GM12878 (cell line): Measurements from ENCODE around the gene HOXB6. TPM values are rescaled to one million over a fixed set of nuclear protein-coding genes. Genes with fewer than 3 reads are reported as not detected.

Experiments used
- ATAC-seq: fragments of 200-7000 bp; cut with Tn5 transposase; 3 replicates; pipeline ENCODE4 v1.9.1; 2020; ENCODE audit warnings: mild to moderate bottlenecking, moderate library complexity
- BruUV-seq: library from RNA; stranded (reverse); fragments of 400-500 nt; replicated peaks from 2 replicates; lab custom pipeline; 2021; lab: Mats Ljungman, UMichigan
- CTCF ChIA-PET: fragments of 300-600 bp; sonication (Branson Sonifier 250); formaldehyde crosslinking; extraction: SDS; loops from one replicate; lab custom pipeline; 2021; ENCODE audit warnings: inconsistent platforms; lab: Yijun Ruan, JAX
- POLR2A ChIA-PET: fragments of 350-600 bp; formaldehyde crosslinking; extraction: SDS; loops from one replicate; lab custom pipeline; 2021; ENCODE audit warnings: inconsistent platforms; lab: Charles Lee
- RAD21 ChIA-PET: fragments of 300-600 bp; sonication (Branson Sonifier 250); formaldehyde crosslinking; loops from one replicate; lab custom pipeline; 2023; ENCODE audit warnings: antibody characterized with exemption; ENCODE audit not compliant: unreplicated experiment; lab: Charles Lee
- SMC1A ChIA-PET: fragments of 300-600 bp; sonication (Branson Sonifier 250); formaldehyde crosslinking; loops from one replicate; lab custom pipeline; 2023; ENCODE audit not compliant: unreplicated experiment, uncharacterized antibody; lab: Charles Lee
- DNase-seq: peaks from one replicate; pipeline ENCODE4 v3.0.0-alpha.2; 2011; ENCODE audit warnings: low read depth, low spot score
- FAIRE-seq: peaks from 3 replicates; lab custom pipeline; 2011; peaks lifted over from hg19 to GRCh38; lab: Jason Lieb, UNC
- H2AFZ ChIP-seq: 2 replicates; pipeline ENCODE4 v1.6.0; 2011; ENCODE audit warnings: low read depth, low read length, control low read depth; ENCODE audit not compliant: control insufficient read depth
- H3K27ac ChIP-seq: 2 replicates; pipeline ENCODE4 v1.5.1; 2011; ENCODE audit warnings: control low read depth; ENCODE audit not compliant: control insufficient read depth, insufficient read depth
- H3K27me3 ChIP-seq, 2 experiments: replicated peaks in 1 of 2; 2 replicates each; pipeline versions ENCODE4 v1.6.0 to v1.6.1; 2011; ENCODE audit warnings: low read length in 1 of 2; ENCODE audit not compliant: control insufficient read depth in 2 of 2, insufficient read depth in 2 of 2
- H3K36me3 ChIP-seq, 2 experiments: 2 replicates each; pipeline ENCODE4 v1.5.1; 2011; ENCODE audit warnings: low read length in 1 of 2; ENCODE audit not compliant: control insufficient read depth in 2 of 2, insufficient read depth in 2 of 2
- H3K4me1 ChIP-seq: 2 replicates; pipeline ENCODE4 v1.6.1; 2011; ENCODE audit warnings: mild to moderate bottlenecking, low read length, moderate library complexity, mixed read lengths; ENCODE audit not compliant: control insufficient read depth, insufficient read depth
- H3K4me2 ChIP-seq: 2 replicates; pipeline ENCODE4 v1.6.0; 2011; ENCODE audit warnings: control low read depth; ENCODE audit not compliant: control insufficient read depth, insufficient read depth
- H3K4me3 ChIP-seq: fragments of 200-600 bp; sonication (generic); 2 replicates; pipeline ENCODE4 v1.5.1; 2016
- H3K79me2 ChIP-seq: 2 replicates; pipeline ENCODE4 v1.6.0; 2011; ENCODE audit warnings: low read length; ENCODE audit not compliant: control insufficient read depth, insufficient read depth
- H3K9ac ChIP-seq: 2 replicates; pipeline ENCODE4 v1.8.0; 2011; ENCODE audit warnings: low read length, control low read depth, mixed read lengths; ENCODE audit not compliant: control insufficient read depth, insufficient read depth
- H3K9me3 ChIP-seq: replicated peaks from 3 replicates; pipeline ENCODE4 v1.5.1; 2011; ENCODE audit warnings: mild to moderate bottlenecking, low read length; ENCODE audit not compliant: control insufficient read depth, insufficient read depth
- H4K20me1 ChIP-seq: 2 replicates; pipeline ENCODE4 v1.6.0; 2011; ENCODE audit not compliant: control insufficient read depth, insufficient read depth
- EGR1 ChIP-seq, 2 experiments: IDR thresholded peaks; 1 replicate in 1 of 2; 2 replicates in 1 of 2; pipeline ENCODE4 v1.6.1; 2011 to 2012; ENCODE audit warnings: low read depth in 2 of 2, low read length in 2 of 2, borderline replicate concordance in 1 of 2, mild to moderate bottlenecking in 1 of 2, moderate library complexity in 1 of 2
- ETV6 ChIP-seq, 2 experiments: fragments of 450-650 bp in 1 of 2; IDR thresholded peaks in 1 of 2; conservative IDR thresholded peaks in 1 of 2; 2 replicates each; pipeline ENCODE4 v1.6.1; 2014; ENCODE audit warnings: antibody characterized with exemption in 1 of 2, borderline replicate concordance in 1 of 2, low read depth in 1 of 2, mild to moderate bottlenecking in 1 of 2, moderate library complexity in 1 of 2
- MYB ChIP-seq: fragments of 150-350 bp; IDR thresholded peaks from 2 replicates; pipeline ENCODE4 v1.6.1; 2014; ENCODE audit warnings: mild to moderate bottlenecking, low read depth, low read length, borderline replicate concordance
- NRF1 ChIP-seq: conservative IDR thresholded peaks from 2 replicates; pipeline ENCODE4 v1.6.1; 2011; ENCODE audit warnings: mild to moderate bottlenecking, low read depth, low read length, improper control_type of control experiment
- TCF12 ChIP-seq: IDR thresholded peaks from 2 replicates; pipeline ENCODE4 v1.6.1; 2011; ENCODE audit warnings: low read depth, mild to moderate bottlenecking, low read length
- WGBS: methylation state at CpG from one replicate; pipeline ENCODE4 v1.1.6; 2016; ENCODE audit warnings: low lambda C conversion rate; ENCODE audit not compliant: insufficient replicate concordance, insufficient coverage; ENCODE audit errors: missing lambda C conversion rate; 5-methylcytosine and 5-hydroxymethylcytosine counted together
- in situ Hi-C: fragments of 300-500 bp; cut with MboI; formaldehyde crosslinking; loops from 9 replicates; pipeline ENCODE4 v1.14.3; 2018; ENCODE audit warnings: mixed read lengths
- intact Hi-C: fragments of 100-400 bp; cut with micrococcal nuclease; formaldehyde crosslinking; loops from one replicate; pipeline ENCODE4 v1.14.2; 2022; ENCODE audit not compliant: unreplicated experiment
- polyA plus RNA-seq, 11 experiments: library from polyadenylated mRNA; depleted of rRNA in 4 of 11; unstranded in 6 of 11; stranded (reverse) in 5 of 11; fragments of >200 nt; fragmentation: Nextera tagmentation in 4 of 11; fragmentation: Illumina TruSeq in 1 of 11; extraction: Ambion mirVana in 4 of 11; extraction: Trizol in 1 of 11; gene quantifications; 1 replicate in 1 of 11; 2 replicates in 10 of 11; pipeline versions ENCODE4 v1.2.1 to v1.2.3, GENCODE V29; 2011 to 2016; ENCODE audit warnings: inconsistent platforms in 2 of 11, missing spikeins in 2 of 11, low read depth in 1 of 11
- total RNA-seq, 4 experiments: library from RNA; depleted of rRNA in 3 of 4; stranded (reverse); fragments of >200 nt in 3 of 4; fragmentation: Illumina TruSeq in 1 of 4; extraction: Trizol in 1 of 4; gene quantifications; 2 replicates each; pipeline versions ENCODE4 v1.2.1 to v1.2.3, GENCODE V29; 2013 to 2021

HOXB6 gene
- total and polyA plus RNA-seq, 10 of the 15 experiments (the other 5 are each of a cell fraction or from before 2014, with no cell fraction given), result 0.04 to 0.51 (median 0.09) TPM; not detected in 2

DNA sequence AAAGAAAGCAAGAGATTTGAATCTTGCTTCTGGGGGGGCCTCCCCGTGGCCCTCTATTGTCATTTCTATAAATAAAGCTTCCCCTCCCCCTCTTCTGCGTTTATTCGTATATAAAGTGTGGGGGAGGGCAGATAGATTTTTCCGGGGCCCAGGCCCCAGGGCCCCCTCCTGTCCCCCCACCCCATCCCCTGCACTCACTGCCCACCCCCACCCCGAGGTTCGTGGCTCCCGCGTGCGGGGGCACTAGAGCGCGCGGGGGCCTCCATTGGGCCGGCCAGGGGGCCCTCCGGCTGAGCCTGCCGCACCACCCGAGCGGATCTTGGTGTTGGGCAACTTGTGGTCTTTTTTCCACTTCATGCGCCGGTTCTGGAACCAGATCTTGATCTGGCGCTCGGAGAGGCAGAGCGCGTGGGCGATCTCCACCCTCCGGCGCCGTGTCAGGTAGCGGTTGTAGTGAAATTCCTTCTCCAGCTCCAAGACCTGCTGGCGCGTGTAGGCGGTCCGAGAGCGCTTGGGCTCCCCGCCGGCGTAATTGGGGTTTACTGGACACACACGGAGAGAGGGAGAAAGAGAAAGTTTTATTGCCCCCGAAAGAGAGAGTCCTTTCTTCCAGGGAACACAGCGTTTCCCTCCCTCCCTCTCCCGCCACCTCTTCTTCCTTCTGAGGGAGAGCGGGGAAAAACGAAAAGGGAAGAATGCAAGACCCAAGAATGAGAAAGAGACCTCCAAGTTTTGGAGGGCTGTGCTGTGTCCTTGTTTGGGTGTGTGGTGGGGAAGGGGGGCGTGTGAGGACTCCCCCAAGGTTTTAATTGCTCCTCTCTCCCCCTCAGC is 28.1 kb downstream of the HOXB6 start:
- Histone ChIP-seq H2AFZ (no peak overlapping the region), H3K36me3 (no peaks in the 10 kb centered on the region), H3K27ac (no peak overlapping the region), H3K9ac (peak overlapping the region; percentile 77), H3K27me3 (no peaks in the 10 kb centered on the region), H3K9me3 (no peaks in the 10 kb centered on the region), H3K4me2 (peak overlapping the region; percentile 92), H3K4me1 (peaks cover 20% of the 10 kb centered on the region), H3K4me3 (peak overlapping the region; percentile 73), H4K20me1 (no peaks in the 10 kb centered on the region), H3K79me2 (peaks cover 7% of the 10 kb centered on the region)
- ChIA-PET SMC1A (interaction anchor here (1.1 to 2.7 kb wide), 2 partner anchors 30 to 84 kb away, joined by 3 to 6 read pairs; no protein-coding TSS in a partner anchor), RAD21 (interaction anchor here (0.9 to 1.9 kb wide), 3 partner anchors 35 to 85 kb away, joined by 4 to 6 read pairs (median 4); no protein-coding TSS in a partner anchor), CTCF (interaction anchor here (1.0 kb wide), 1 partner anchor 313 kb away, joined by 4 read pairs; no protein-coding TSS in a partner anchor), POLR2A (interaction anchor here (0.6 to 1.0 kb wide), 2 partner anchors 54 to 529 kb away, joined by 3 to 5 read pairs; partner anchors contain the start of gene NFE2L1)
- no peak for ATAC-seq
- in situ Hi-C loops (no loop called here), intact Hi-C loops (no loop called here)
- no peak for FAIRE-seq
- DNase-seq, result no peak
- BruUV-seq, result no TSS peak
- TF ChIP-seq EGR1 (IDR thresholded peaks at IDR 0.05; ENCODE audit: borderline replicate concordance in 1 of 2, low read depth in 2 of 2, low read length in 2 of 2) (peak in 1 of 2 experiments; percentile 59; a peak in 1 of 3 replicates), ETV6 (conservative IDR thresholded peaks at IDR 0.05 in 1 of 2, IDR thresholded peaks at IDR 0.05 in 1 of 2; ENCODE audit: borderline replicate concordance in 1 of 2, low read depth in 1 of 2) (no peak), NRF1 (no peak), TCF12 (no peak), MYB (no peak)
- WGBS, result 36% methylated on average over 29 of the region's 43 CpGs
